Stimulated activated CD8-positive, alpha-beta memory T cell treated with anti-CD3 and anti-CD28 coated beads, Interleukin-4, amount 100 ng/mL, for 4 hours (primary cell): ENCODE measurements around the gene GDF10.

Source experiments
- DNase-seq, 2 donors: peaks; one replicate each; pipeline ENCODE4 v3.0.0-alpha.2; 2020; ENCODE audit warnings: low read depth in 2 of 2, low spot score in 1 of 2

Gene GDF10

DNA sequence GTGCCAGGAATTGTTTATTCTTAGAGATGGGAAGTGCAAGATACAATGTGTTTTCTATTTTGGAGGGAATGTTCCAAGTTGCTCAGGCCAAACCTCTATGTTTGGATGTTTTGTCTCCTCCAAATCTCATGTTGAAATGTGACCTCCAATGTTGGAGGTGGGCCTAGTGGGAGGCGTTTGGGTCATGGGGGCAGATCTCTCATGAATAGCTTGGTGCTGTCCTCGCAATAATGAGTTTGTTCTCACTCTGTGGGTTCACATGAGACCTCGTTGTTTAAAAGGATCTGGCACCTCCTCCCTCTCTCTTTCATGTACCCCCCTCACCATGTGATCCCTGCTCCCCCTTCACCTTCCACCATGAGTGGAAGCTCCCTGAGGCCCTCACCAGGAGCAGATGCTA lies 8.3 kb upstream of the GDF10 start:
- no peak for DNase-seq

DNA sequence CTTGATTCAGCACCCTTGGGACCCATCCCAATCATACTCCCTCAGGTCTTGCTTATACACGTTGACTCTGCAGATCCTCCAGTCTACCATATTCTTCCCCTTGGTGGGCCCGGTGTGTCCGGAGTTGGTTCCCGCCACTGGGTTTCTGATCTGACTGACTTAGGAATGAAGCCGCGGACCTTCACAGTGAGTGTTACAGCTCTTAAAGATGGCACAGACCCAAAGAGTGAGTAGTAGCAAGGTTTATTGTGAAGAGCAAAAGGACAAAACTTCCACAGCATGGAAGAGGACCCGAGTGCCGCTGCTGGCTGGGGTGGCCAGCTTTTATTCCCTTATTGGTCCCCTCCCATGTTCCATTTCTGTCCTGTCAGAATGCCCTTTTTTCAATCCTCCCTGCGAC lies 5.9 kb upstream of the GDF10 start:
- DNase-seq, result no peak

DNA sequence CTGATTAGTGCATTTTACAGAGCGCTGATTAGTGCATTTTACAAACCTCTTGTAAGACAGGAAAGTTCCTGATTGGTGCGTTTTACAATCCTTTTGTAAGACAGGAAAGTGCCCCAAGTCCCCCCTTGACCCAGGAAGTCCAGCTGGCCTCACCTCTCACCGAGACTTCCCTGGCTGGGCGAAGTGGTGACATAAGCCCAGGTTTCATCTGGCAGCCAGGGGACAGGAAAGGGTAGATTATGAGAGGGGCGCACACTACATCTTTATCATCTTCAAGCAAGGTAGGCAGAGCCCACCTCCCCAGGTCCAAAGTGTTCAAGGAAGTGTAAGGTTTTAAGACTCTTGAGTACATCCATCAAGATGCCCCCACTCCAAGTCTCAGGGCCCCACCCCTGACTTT lies 5.5 kb upstream of the GDF10 start:
- DNase-seq, result no peak

DNA sequence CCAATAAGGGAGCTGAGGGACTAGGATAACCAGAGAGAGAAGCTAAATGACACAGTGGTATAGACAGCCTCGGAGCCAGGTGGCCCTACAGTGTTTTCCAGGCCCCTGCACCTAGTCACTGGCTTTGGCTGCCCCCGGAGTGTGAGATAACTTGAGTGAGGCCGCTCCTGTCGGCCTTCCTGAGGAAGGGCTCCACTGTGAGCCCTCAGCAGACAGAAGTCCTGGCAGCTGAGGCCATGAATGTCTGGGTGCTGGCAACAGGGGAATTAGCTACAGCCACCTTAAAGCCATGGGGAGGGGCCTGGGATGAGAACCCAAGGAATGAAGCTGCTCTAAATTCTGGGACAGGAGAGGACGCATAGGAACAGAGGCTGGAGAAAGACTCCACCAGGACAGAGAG lies 4.6 kb upstream of the GDF10 start:
- no peak for DNase-seq

DNA sequence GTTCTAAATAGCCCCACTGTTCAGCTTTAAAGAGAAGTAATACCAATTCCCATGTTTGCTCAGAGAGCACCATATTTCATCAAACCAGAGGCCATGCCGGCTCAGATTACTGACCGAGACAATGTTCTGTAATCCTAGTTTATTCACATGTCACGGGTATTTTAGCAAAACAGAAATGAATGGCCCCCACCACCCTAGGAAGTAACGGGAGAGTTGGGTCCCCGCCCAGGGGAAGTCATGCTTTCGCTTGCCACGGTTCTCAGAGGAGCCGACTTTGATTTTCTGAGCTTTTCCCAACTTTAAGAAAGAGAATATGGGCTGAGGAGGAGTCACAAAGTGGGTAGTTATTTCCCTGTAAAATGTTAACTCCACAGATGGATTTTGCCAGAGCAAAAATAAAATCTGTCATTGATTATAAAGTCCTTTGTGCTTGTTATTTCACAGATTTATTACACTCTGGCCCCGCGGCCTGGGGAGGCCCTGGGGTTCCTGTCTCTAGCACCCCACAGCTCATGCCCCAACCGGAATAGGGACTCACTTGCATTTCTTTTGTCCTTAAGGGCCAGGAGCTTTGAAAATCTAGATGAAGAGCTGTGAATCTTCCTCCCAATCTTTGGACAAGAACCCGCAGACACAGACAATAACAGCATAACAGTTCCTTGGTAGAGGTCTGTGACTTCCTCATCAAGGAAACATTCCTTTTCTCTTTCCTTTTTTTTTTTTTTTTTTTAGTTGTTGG lies 3.7 kb upstream of the GDF10 start:
- DNase-seq, result no peak

DNA sequence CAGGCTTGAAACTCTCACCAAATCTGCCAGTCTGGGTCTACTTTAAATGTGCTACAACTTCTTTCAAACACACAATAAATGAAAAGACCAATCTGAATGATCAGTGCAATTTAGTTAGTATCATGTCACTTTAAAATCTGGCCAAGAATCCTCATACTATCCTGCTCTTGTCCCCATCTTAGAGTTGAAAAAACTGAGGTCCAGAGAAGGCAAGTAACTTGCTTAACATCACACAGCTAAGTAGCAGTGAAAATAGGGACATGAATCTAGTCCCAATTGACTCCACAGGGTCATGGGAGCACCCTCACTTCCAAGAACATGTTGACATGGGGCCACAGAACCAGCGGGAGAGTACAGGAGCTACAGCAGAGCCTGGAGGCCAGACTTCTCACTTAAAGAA lies 3.1 kb upstream of the GDF10 start:
- DNase-seq, result no peak

DNA sequence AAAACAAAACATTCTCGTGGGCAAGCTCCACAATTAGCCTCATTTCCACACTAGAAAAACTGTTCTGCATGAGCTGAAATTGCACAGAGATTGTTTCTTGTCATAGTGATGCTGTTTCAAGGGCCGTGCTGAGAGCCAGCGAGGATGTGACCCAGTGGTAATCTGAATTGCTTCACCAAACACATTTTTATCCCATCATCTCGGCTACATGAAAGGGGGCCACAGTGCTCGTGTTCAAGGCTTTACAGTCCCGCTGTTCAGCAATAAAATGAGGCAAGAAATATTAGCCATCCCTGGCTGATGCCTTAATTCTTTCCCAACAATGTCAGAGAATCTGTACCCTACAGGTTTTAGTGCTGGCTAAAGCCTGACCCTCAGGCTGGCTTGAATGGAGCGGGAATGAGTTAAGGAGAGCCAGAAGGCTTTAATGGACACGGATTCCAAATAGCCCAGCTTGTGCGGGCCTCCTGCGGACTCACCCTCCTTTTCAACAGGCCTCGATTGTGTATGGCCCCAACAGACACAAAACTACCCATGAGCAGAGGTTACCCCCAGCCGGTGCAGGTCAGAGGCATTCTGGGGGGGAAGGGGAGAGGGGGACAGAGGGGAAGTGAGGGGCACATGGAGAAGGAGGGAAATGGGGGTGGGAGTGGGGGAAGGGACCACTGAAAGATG lies 2.0 kb upstream of the GDF10 start:
- no peak for DNase-seq

DNA sequence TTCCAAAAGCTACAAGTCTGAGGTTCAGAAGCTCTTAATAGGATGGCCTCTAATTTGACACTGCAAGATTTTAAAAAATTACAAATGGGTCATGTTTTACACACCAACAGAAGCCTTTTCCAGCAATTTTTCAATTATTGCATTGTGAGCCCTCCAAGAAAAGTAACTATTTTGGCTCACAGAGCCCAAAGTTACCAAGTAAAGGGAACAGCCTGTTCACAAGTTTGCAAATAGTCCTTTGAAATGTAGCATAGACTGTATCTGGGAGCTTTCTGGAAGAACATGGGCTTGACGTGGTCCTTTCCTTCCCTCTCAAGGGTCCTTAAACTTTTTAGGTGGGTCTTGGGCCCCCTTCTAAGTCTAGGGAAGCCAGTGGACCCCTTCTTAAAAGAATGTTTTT lies 1.3 kb upstream of the GDF10 start:
- no peak for DNase-seq

DNA sequence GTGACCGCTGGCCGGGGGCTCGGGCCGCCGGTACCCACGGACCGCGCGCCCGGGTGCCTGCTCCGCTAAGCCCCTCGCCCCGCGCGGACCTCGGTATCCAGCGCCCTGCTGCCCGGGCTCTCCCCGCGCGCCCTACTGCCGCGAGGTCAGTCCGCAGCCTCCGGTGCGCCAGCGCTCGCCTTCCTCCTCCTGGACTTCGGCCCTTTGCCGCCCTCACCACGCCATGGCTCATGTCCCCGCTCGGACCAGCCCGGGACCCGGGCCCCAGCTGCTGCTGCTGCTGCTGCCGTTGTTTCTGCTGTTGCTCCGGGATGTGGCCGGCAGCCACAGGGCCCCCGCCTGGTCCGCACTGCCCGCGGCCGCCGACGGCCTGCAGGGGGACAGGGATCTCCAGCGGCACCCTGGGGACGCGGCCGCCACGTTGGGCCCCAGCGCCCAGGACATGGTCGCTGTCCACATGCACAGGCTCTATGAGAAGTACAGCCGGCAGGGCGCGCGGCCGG lies 483 bp downstream of the GDF10 start:
- DNase-seq, result no peak

DNA sequence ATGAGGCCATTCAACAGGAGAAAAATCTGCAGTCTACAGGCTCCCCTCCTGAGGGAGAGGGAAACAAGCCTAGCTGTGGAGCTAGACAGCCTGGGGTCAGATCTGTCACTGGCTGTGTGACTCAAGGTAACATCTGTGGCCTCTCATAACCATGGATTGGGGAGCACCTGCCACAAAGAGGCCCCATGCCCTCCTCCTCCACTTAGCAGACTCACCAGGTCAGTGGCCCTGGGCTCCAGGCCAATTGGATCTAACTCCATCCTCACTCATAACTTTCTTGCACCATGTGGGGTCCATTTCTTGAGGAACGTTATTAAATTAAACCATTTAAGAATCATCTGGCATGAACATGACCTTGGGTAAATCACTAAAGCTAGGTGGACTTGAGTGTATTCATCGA lies 1.8 kb downstream of the GDF10 start:
- DNase-seq, result no peak

DNA sequence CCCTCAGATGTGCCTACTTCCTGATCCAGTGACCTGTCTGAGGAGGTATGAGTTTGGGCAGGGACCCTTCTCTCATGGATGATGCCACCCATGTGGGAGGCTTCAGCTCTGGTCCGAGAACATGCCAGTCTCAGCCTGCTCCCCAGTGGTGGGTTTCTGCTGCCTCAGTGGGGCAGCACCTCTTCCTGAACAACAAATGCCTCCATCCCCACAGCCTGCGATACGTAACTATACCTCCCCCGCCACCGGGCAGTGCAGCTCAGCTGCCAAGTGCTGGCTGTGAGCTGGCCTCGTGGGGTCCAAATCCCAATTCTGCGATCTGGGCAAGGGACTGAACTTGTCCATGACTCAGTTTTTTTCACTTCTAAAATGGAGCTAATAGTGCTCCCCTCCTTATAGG lies 3.1 kb downstream of the GDF10 start:
- no peak for DNase-seq

DNA sequence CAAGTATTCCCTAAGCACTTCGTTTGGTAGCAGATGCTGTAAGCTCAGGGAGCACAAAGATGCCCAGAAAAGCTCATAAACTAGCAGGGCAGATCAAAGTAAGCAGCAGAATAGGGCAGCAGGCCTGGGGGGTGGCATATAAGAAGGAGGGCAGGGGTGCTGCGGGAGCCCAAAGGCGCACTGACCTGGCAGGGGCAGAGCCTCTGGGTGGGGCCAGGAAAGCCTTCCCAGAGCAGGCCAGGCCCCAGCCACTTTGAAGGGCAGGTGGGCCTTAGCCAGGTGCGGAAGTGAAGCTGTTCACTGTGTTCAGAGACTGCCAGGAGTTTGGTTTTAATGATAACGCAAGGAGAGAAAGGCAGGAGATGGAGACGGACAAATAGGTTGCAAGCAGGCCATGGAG lies 3.9 kb downstream of the GDF10 start:
- DNase-seq, result no peak

DNA sequence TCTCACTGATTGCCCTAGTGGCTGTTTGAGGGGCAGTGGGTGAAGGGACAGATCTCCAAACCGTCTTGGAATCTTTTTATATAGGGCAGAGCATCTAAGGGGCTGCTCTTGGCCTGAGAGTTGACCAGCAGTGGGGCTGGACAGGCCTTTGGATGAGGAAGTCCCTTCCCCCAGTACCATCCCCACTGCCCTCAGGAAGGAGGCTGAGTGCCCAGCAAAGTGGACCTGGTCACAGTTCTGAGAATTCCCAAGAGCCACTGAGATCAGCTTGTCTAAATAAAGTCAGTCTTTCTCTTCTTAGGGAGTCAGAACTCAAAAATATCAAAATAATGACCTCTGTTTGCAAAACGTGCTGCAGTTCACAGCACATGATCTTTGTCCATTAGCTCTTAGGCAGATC lies 5.6 kb downstream of the GDF10 start:
- DNase-seq, result no peak

DNA sequence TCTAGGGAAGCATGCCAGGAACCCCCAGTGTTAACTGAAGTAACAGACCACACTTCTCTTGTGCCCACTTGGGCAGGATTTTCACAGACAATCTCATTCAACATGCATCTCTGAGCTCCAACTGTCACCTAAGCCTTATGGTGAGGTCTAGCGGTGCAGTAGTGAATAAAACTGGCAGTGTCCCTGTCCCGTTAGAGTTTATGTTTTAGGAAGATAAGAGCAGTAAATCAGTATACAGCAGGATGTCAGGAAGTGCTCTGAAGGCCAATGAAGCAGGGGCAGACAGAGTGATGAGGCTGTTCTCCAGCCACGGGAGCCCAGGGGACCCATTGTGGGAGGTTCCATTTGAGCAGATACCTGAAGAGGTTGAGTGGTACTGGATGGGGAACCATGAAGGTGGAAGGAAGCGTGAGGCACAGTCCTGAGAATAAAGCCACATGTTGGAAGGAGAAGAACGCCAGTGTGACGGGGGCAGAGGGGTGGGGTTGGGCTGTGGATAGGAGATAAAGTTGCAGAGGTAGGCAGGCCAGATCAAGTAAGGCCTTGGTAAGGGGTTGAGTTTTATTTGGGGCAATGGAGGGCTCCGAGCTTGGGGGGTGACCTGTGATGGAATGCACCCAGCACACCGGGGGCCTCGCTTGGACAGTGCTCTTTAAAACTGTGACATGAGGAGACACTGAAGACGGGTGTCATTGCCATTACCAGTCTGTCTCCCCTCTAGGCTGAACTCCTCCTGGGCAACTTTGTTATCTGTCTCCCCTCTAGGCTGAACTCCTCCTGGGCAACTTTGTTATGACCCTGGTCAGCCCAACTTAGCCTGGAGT lies 6.6 kb downstream of the GDF10 start:
- DNase-seq, result no peak

DNA sequence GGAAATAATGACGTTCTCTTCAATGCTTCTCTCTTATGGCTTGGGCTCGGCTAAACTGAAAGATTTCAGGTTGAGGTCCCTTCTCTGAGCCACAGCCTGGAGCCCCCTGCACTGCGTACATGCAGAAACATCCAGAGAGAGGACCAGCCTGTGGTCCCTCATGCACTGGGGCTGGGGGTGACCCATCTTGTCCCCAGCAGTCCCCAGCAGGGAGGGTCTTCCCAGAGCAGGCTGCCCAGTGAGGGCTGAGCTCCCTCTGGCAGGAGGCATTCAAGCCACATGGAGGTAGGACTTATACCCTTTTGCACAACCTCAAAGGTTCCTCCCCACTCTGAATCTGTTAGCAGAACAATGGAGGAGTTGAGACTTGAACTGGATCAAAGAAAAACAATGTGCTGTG lies 7.4 kb downstream of the GDF10 start:
- DNase-seq, result no peak

DNA sequence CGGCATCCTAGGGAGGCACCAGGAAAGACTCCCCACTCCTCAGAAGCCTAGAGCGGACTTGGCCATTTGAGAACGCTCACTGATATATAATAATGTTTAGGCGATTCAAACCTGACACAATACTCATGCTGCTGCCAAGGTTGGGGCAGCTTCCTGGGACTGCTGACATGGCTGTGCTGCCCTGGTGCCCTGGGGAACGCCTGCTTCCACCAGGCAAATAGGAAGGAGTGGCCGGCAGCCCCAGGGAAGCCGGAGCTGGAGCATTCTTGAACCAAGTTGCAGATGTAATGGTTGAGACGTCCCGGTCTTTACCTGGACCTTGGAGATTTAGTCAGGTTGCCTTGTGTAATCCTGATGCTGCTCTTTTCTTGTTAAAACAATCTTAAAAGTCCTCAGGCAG lies 8.8 kb downstream of the GDF10 start:
- no peak for DNase-seq

DNA sequence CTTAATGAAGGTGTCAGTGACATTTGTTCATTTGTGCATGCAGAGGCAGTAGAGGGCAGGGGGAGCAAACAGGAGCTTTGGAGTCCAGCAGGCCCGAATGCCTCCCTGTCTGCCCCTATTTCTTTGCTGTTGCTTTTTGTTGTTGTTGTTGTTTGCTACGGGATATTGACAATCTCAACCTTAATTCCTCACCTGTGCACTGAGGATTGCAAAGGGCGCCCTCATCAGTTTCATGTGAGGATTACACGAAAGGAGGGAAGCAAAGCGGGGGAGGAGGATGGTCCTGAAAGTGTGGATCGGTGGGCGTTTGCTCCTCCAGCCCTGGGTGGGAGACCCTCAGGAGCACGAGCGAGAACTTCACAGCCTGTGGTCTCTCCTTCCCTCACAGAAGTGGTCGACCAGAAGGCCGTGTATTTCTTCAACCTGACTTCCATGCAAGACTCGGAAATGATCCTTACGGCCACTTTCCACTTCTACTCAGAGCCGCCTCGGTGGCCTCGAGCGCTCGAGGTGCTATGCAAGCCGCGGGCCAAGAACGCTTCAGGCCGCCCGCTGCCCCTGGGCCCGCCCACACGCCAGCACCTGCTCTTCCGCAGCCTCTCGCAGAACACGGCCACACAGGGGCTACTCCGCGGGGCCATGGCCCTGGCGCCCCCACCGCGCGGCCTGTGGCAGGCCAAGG lies 9.6 kb downstream of the GDF10 start:
- DNase-seq, result no peak

DNA sequence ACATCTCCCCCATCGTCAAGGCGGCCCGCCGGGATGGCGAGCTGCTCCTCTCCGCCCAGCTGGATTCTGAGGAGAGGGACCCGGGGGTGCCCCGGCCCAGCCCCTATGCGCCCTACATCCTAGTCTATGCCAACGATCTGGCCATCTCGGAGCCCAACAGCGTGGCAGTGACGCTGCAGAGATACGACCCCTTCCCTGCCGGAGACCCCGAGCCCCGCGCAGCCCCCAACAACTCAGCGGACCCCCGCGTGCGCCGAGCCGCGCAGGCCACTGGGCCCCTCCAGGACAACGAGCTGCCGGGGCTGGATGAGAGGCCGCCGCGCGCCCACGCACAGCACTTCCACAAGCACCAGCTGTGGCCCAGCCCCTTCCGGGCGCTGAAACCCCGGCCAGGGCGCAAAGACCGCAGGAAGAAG lies 10.1 kb downstream of the GDF10 start:
- no peak for DNase-seq

DNA sequence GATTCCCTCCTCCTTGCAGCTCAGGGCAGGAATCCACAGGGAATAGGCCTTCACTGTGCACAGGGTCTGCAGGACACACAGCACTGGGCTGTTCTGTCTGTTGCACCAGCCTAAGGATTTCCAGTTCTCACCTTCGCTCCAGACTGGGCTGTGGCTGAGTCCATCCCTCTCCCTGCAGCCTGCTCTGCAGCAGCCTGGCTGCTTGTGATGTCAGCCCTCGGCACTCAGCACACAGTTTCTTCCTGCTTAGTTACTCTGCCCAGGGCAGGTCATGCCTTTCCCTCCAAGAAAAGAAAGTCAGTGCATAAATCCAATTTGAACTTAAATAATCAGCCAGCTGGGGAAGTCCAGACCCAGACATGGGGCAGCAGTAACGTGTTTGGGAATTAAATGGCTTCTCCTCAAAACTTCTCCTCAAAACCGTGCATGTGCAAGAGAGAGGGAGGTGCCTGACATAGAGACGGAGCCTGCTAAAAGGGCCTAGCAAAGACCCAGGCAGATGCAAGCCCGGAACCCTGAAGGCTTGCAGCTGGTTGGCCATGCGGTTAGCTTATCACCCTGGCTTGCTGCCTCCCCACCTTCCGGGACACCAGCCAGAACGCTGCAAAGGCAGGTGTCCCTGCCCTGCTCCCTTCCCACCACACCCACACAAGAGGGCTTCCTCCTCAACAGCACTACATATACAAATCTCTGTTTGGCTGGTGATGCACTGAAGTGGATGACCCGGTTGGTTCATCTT lies 11.4 kb downstream of the GDF10 start:
- no peak for DNase-seq

DNA sequence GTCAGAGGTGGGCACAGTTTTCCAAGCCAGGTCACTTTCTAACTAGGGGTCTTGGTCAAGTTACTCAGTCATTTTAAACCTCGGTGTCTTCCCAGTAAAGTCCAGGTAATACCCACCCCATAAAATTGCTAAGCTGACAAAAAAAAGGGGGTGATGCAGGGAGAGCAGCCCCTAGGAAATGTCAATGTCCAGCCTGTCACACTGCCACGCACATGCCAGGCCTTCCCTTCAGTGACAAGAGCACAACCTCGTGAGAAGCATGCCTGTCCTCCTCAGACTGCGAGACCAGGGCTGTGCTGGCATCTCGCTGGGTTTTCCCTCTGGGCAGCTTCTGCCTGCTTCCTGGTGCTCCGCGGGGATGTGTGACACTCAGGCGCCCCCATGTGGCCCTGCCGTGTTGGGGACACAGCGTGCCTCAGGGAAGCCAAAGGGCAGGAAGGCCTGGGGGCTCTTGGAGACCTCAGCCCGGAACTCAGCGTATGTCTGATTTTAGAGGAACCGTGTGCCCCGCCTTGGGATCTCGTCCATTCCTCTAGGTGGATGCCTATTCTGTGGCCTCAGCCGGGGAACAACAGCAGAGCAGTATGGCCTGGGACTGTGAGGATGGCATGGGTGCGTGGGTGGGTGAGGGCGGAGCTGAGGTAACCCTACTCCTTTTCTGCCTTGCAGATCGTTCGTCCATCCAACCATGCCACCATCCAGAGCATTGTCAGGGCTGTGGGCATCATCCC lies 12.1 kb downstream of the GDF10 start:
- DNase-seq, result peak; percentile 54 to 57
